Activated CD8-positive, alpha-beta memory T cell treated with anti-CD3 and anti-CD28 coated beads, Interleukin-2, amount 10 ng/mL, durations not matched to agents 7 days and 5 days (primary cell): ENCODE data around the gene GCLC. TPM values are rescaled to one million over a fixed set of nuclear protein-coding genes. Genes with fewer than 3 reads are reported as not detected.
"Not testable (repeated sequence)": the region's sequence is repeated elsewhere in the genome, so short reads cannot be mapped to it uniquely, and the experiment has no call there.

Experiments used
- ATAC-seq: fragments of 150-1000 bp; cut with Tn5 transposase; one replicate; pipeline ENCODE4 v1.10.0; 2021; ENCODE audit warnings: moderate library complexity
- CTCF ChIA-PET: fragments of 350-600 bp; sonication (Branson Sonifier 250); formaldehyde crosslinking; loops from one replicate; lab custom pipeline; 2021; ENCODE audit warnings: antibody characterized with exemption; lab: Charles Lee
- DNase-seq: peaks from one replicate; pipeline ENCODE4 v3.0.0-alpha.2; 2020
- H3K27ac Mint-ChIP-seq: one replicate; pipeline ENCODE4 v1.8.0; 2021; ENCODE audit warnings: mild to moderate bottlenecking, mixed read lengths
- H3K27me3 Mint-ChIP-seq: one replicate; pipeline ENCODE4 v1.8.0; 2021; ENCODE audit warnings: mixed read lengths
- H3K36me3 Mint-ChIP-seq: one replicate; pipeline ENCODE4 v1.8.0; 2021; ENCODE audit warnings: mild to moderate bottlenecking, mixed read lengths
- H3K4me1 Mint-ChIP-seq: one replicate; pipeline ENCODE4 v1.8.0; 2021; ENCODE audit warnings: mixed read lengths
- H3K4me3 Mint-ChIP-seq: one replicate; pipeline ENCODE4 v1.8.0; 2021; ENCODE audit warnings: mild to moderate bottlenecking, moderate library complexity, mixed read lengths
- H3K9me3 Mint-ChIP-seq: one replicate; pipeline ENCODE4 v1.8.0; 2022; ENCODE audit warnings: low read depth, mixed read lengths
- total RNA-seq, 2 experiments: library from RNA; stranded (reverse); gene quantifications; one replicate each; pipeline ENCODE4 v1.2.3, GENCODE V29; 2021

GCLC gene
- total RNA-seq, 2 experiments from 2014 or later: 33.7 to 36.3 TPM

DNA sequence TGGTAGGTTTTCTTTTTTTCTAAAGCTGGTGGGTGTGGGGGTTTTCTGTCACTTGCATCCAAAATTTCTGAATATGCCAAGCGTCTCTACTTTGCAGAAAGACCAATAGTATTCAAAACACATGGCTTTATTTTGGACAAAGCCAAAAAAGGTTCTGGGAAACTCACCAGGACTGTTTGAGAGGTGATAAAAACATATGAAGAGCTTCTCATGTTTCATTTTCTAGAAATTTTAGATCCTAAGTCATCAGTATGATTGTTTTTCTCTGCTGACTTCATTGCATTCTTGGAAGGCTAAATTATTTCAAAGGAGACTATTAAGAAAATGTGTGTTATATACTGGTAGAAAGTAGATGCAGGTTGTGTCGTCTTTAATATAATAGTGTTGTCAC, 51.3 kb downstream of the GCLC start:
- CTCF ChIA-PET: interaction anchor here (0.7 to 7.0 kb wide), 25 partner anchors 9 to 325 kb away, joined by 3 to 168 read pairs (median 4); partner anchors contain the start of gene GCLC
- Mint-ChIP-seq H3K9me3 (no peaks in the 10 kb centered on the region), H3K4me3 (no peak overlapping the region), H3K36me3 (peaks cover 6% of the 10 kb centered on the region), H3K27ac (no peak overlapping the region), H3K27me3 (peaks cover 5% of the 10 kb centered on the region), H3K4me1 (peaks cover 14% of the 10 kb centered on the region)
- no peak for DNase-seq
- ATAC-seq: no peak

GRCh38 chr6:53492860-53493634, 51.9 kb downstream of the GCLC start:
- DNase-seq (peak; percentile 46), ATAC-seq (peak; percentile 89)
- Mint-ChIP-seq H3K4me3 (no peak overlapping the region), H3K36me3 (peaks cover 5% of the 10 kb centered on the region), H3K9me3 (no peaks in the 10 kb centered on the region), H3K4me1 (peaks cover 14% of the 10 kb centered on the region), H3K27ac (no peak overlapping the region), H3K27me3 (peaks cover 6% of the 10 kb centered on the region)
- CTCF ChIA-PET: interaction anchor here (0.7 to 7.0 kb wide), 28 partner anchors 9 to 324 kb away, joined by 3 to 168 read pairs (median 4); partner anchors contain the start of gene GCLC

GRCh38 chr6:53487080-53487479, 57.8 kb downstream of the GCLC start:
- Mint-ChIP-seq H3K27ac (no peak overlapping the region), H3K36me3 (no peaks in the 10 kb centered on the region), H3K4me1 (peaks cover 21% of the 10 kb centered on the region), H3K27me3 (peaks cover 31% of the 10 kb centered on the region), H3K9me3 (no peaks in the 10 kb centered on the region), H3K4me3 (no peak overlapping the region)
- CTCF ChIA-PET: interaction anchor here (1.0 kb wide), 1 partner anchor 48 kb away, joined by 3 read pairs; no protein-coding TSS in a partner anchor
- ATAC-seq (no peak), DNase-seq (no peak)

- DNase-seq: no peak
- no peak overlapping the region for H3K4me3 Mint-ChIP-seq
- ATAC-seq: no peak
- H3K4me1 Mint-ChIP-seq: peaks cover 25% of the 10 kb centered on the region
- H3K27me3 Mint-ChIP-seq: peaks cover 31% of the 10 kb centered on the region
- no peaks in the 10 kb centered on the region for H3K9me3 Mint-ChIP-seq
- no peak overlapping the region for H3K27ac Mint-ChIP-seq
- CTCF ChIA-PET: no interaction called here
- H3K36me3 Mint-ChIP-seq: no peaks in the 10 kb centered on the region
Observed at GRCh38 chr6:53486679-53487078, 58.2 kb downstream of the GCLC start.

DNA sequence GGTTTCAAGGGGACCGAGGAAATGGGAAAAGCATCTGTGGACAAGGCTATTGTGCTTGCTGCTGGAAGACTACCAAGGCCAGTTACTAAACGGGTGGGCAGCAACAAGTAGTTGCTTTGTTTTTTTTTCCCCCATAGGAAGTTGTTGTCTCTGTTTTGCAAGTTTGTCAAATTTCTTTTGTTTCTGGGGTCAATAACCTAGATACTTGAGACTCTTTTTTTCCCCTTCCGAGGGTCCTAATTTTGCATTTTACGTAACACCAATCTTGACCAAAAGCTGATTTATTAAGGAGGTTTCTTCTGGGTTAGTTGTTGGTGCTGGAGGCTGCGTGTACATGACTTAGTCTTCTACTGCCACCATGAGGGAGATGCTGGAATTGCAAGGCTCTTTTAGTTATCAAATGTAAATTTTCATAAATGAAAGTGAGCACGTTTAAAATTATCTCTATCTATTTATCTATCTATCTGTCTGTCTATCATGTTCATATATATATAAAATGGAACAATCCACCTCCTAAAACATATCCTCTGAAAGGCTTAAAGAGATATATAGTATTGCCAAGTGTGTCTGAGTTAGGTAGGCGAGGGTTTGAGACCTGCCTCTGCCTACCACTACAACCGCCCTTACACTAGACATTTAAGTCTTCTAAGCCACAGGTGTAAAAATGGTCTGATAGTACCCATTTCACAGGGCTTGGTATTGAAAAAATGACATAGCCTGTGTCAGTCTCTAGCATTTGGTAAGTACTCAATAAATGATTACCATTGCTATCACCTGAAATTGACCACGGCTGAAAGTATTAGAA, 60.2 kb downstream of the GCLC start:
- Mint-ChIP-seq H3K27me3 (peaks cover 30% of the 10 kb centered on the region), H3K4me3 (no peak overlapping the region), H3K4me1 (peaks cover 35% of the 10 kb centered on the region), H3K9me3 (no peaks in the 10 kb centered on the region), H3K27ac (no peak overlapping the region), H3K36me3 (no peaks in the 10 kb centered on the region)
- peak; percentile 82 for DNase-seq
- CTCF ChIA-PET: interaction anchor here (0.7 to 4.3 kb wide), 30 partner anchors 8 to 1077 kb away, joined by 3 to 96 read pairs (median 4); no protein-coding TSS in a partner anchor
- peak; percentile 42 for ATAC-seq

DNA sequence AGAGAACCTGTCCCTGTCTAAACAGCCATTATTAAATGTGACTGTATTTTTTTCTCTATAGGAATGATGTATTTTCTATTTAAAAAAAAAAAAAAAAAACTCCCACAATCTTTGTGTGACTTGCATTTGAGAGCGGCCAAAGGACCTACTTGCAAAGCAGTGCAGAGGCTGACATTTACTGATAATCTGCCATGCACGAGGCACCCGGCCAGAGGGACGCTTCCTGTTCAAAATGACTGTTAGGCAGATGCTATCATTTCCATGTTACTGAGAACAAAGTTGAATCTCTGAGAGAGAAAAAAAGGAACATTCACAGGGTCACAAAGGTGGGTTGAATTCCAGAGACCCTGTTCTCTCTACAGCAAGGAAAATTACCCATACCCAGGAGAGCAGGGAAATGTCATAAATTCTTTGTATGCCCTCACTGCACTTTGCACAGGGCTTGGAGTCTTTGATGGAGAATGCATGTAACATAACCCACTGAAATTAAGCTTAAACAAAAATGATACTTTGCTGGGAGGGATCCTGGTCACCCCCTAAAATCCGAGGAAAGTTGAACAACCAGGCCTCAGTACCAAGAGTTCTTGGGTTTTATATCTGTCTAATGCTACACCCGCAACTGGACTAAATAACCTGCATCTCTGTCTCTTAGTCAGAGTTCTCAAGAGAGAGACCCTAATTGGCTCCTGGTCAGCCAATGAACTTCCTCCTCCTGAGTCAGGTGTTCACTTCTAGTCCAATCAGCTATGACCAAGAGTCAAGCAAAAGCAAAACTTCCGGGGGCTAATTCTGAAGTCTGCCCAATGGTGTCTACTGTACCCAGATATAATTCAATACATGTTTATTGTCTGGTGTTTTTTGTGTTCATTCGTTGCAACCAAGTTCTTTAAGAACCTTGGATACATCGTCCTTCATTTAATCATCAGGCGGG, 61.2 kb downstream of the GCLC start:
- Mint-ChIP-seq H3K36me3 (no peaks in the 10 kb centered on the region), H3K27ac (no peak overlapping the region), H3K4me1 (peaks cover 35% of the 10 kb centered on the region), H3K27me3 (peaks cover 26% of the 10 kb centered on the region), H3K4me3 (no peak overlapping the region), H3K9me3 (no peaks in the 10 kb centered on the region)
- ATAC-seq (peak; percentile 53), DNase-seq (peak; percentile 68)
- CTCF ChIA-PET: interaction anchor here (0.7 to 4.3 kb wide), 27 partner anchors 9 to 1076 kb away, joined by 3 to 96 read pairs (median 4); no protein-coding TSS in a partner anchor

- no peak overlapping the region for H3K27ac Mint-ChIP-seq
- no peak overlapping the region for H3K4me3 Mint-ChIP-seq
- ATAC-seq (peak; percentile 71), DNase-seq (no peak)
- peaks cover 8% of the 10 kb centered on the region for H3K27me3 Mint-ChIP-seq
- no peaks in the 10 kb centered on the region for H3K9me3 Mint-ChIP-seq
- H3K36me3 Mint-ChIP-seq: no peaks in the 10 kb centered on the region
- CTCF ChIA-PET: interaction anchor here (3.1 kb wide), 1 partner anchor 309 kb away, joined by 12 read pairs; no protein-coding TSS in a partner anchor
- peaks cover 35% of the 10 kb centered on the region for H3K4me1 Mint-ChIP-seq
Observed at GRCh38 chr6:53481323-53481722, 63.6 kb downstream of the GCLC start.

DNA sequence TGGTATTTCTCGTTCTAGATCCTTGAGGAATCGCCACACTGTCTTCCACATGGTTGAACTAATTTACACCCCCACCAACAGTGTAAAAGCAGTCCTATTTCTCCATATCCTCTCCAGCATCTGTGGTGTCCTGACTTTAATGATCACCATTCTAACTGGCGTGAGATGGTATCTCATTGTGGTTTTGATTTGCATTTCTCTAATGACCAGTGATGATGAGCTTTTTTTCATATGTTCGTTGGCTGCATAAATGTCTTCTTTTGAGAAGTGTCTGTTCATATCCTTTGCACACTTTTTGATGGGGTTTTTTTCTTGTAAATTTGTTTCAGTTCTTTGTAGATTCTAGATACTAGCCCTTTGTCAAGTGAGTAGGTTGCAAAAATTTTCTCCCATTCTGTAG, 64.1 kb downstream of the GCLC start:
- peaks cover 35% of the 10 kb centered on the region for H3K4me1 Mint-ChIP-seq
- H3K36me3 Mint-ChIP-seq, H3K27ac Mint-ChIP-seq, H3K9me3 Mint-ChIP-seq, ATAC-seq, DNase-seq, H3K27me3 Mint-ChIP-seq, H3K4me3 Mint-ChIP-seq: not testable (repeated sequence)
- CTCF ChIA-PET: interaction anchor here (1.7 to 3.1 kb wide), 3 partner anchors 171 to 311 kb away, joined by 3 to 12 read pairs (median 5); no protein-coding TSS in a partner anchor

- Mint-ChIP-seq H3K36me3 (no peaks in the 10 kb centered on the region), H3K4me1 (peaks cover 35% of the 10 kb centered on the region), H3K9me3 (no peaks in the 10 kb centered on the region), H3K27ac (no peak overlapping the region), H3K4me3 (no peak overlapping the region), H3K27me3 (no peaks in the 10 kb centered on the region)
- CTCF ChIA-PET: interaction anchor here (1.0 to 3.1 kb wide), 5 partner anchors 13 to 310 kb away, joined by 3 to 12 read pairs (median 5); no protein-coding TSS in a partner anchor
- DNase-seq: no peak
- ATAC-seq: no peak
Observed at GRCh38 chr6:53479871-53480270, 65.0 kb downstream of the GCLC start.

DNA sequence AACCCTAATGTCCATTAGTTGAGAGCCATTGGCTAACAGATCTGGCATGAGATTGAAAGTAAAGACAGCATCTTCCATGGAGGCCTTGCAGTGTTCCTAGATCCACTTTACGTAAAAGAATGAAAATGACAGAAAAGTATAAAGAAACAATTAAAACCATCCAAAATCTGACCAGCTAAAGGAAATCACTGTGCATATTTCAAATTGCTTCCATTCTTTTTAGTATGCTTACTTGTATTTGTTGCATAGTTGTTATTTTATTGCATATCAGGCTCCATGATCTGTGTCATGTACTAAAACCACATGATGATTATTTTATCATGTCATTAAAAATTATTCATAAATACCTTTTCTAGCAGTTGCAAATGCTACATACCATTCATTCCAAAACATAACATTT, 67.9 kb downstream of the GCLC start:
- H3K4me3 Mint-ChIP-seq: no peak overlapping the region
- ATAC-seq (no peak), DNase-seq (no peak)
- H3K9me3 Mint-ChIP-seq: no peaks in the 10 kb centered on the region
- H3K27ac Mint-ChIP-seq: no peak overlapping the region
- H3K4me1 Mint-ChIP-seq: peaks cover 13% of the 10 kb centered on the region
- CTCF ChIA-PET: interaction anchor here (0.7 to 1.2 kb wide), 3 partner anchors 8 to 409 kb away, joined by 3 to 5 read pairs (median 4); no protein-coding TSS in a partner anchor
- no peaks in the 10 kb centered on the region for H3K36me3 Mint-ChIP-seq
- no peaks in the 10 kb centered on the region for H3K27me3 Mint-ChIP-seq

- H3K27me3 Mint-ChIP-seq: peaks cover 14% of the 10 kb centered on the region
- no peaks in the 10 kb centered on the region for H3K9me3 Mint-ChIP-seq
- H3K27ac Mint-ChIP-seq: no peak overlapping the region
- H3K4me3 Mint-ChIP-seq: no peak overlapping the region
- CTCF ChIA-PET: interaction anchor here (0.9 kb wide), 1 partner anchor 19 kb away, joined by 3 read pairs; no protein-coding TSS in a partner anchor
- no peaks in the 10 kb centered on the region for H3K36me3 Mint-ChIP-seq
- H3K4me1 Mint-ChIP-seq: peaks cover 2% of the 10 kb centered on the region
- ATAC-seq: no peak
- DNase-seq: no peak
Observed at GRCh38 chr6:53474010-53474409, 70.9 kb downstream of the GCLC start.

GRCh38 chr6:53469163-53469562, 75.7 kb downstream of the GCLC start:
- Mint-ChIP-seq H3K9me3 (no peaks in the 10 kb centered on the region), H3K27ac (no peak overlapping the region), H3K36me3 (no peaks in the 10 kb centered on the region), H3K4me1 (peaks cover 2% of the 10 kb centered on the region), H3K4me3 (no peak overlapping the region), H3K27me3 (peaks cover 20% of the 10 kb centered on the region)
- ATAC-seq (no peak), DNase-seq (no peak)
- CTCF ChIA-PET: interaction anchor here (0.9 kb wide), 1 partner anchor 31 kb away, joined by 3 read pairs; no protein-coding TSS in a partner anchor
